C4-2B (cell line): Measurements from ENCODE around the gene GALNT17.
"Not testable (repeated sequence)": the region's sequence is repeated elsewhere in the genome, so short reads cannot be mapped to it uniquely, and the experiment has no call there.

Experiments used
- H3K27ac ChIP-seq: fragments of 450-650 bp; 2 replicates; pipeline ENCODE4 v1.5.1; 2017
- CTCF ChIP-seq: fragments of 450-650 bp; conservative IDR thresholded peaks from 2 replicates; pipeline ENCODE4 v1.5.1; 2017; ENCODE audit warnings: mild to moderate bottlenecking
- ZFX ChIP-seq: fragments of 450-650 bp; IDR thresholded peaks from 2 replicates; pipeline ENCODE4 v1.6.1; 2017

The GALNT17 gene

GRCh38 chr7:71245038-71245437 is 113.1 kb downstream of the GALNT17 start:
- no peak overlapping the region for H3K27ac ChIP-seq

GRCh38 chr7:71251706-71252105 is 119.8 kb downstream of the GALNT17 start:
- no peak overlapping the region for H3K27ac ChIP-seq
- no peak for TF ChIP-seq CTCF

More at GRCh38 chr7:71245038-71245437, 113.1 kb downstream of the GALNT17 start:
- TF ChIP-seq ZFX: no peak
- no peak for TF ChIP-seq CTCF

GRCh38 chr7:71254751-71255150 is 122.8 kb downstream of the GALNT17 start:
- no peak overlapping the region for H3K27ac ChIP-seq
- TF ChIP-seq CTCF (no peak), ZFX (no peak)

- H3K27ac ChIP-seq: no peak overlapping the region
- TF ChIP-seq CTCF (no peak), ZFX (no peak)
These were observed 123.7 kb downstream of the GALNT17 start for GRCh38 chr7:71255537-71256178.

GRCh38 chr7:71261066-71261465 is 129.1 kb downstream of the GALNT17 start:
- no peak for TF ChIP-seq ZFX
- no peak overlapping the region for H3K27ac ChIP-seq

GRCh38 chr7:71262834-71263233 is 130.9 kb downstream of the GALNT17 start:
- not testable (repeated sequence) for H3K27ac ChIP-seq

GRCh38 chr7:71264005-71264404 is 132.1 kb downstream of the GALNT17 start:
- no peak for TF ChIP-seq ZFX
- TF ChIP-seq CTCF: no peak
- no peak overlapping the region for H3K27ac ChIP-seq

- no peak overlapping the region for H3K27ac ChIP-seq
- TF ChIP-seq ZFX (no peak), CTCF (no peak)
These were observed 135.0 kb downstream of the GALNT17 start for GRCh38 chr7:71266912-71267311.
